Measurements from ENCODE around the gene MPDU1. TPM values are rescaled to one million over a fixed set of nuclear protein-coding genes. Genes with fewer than 3 reads are reported as not detected.

The MPDU1 gene
- total and polyA plus RNA-seq, 12 donors: 20.1 to 64.9 (median 26.5) TPM

DNA sequence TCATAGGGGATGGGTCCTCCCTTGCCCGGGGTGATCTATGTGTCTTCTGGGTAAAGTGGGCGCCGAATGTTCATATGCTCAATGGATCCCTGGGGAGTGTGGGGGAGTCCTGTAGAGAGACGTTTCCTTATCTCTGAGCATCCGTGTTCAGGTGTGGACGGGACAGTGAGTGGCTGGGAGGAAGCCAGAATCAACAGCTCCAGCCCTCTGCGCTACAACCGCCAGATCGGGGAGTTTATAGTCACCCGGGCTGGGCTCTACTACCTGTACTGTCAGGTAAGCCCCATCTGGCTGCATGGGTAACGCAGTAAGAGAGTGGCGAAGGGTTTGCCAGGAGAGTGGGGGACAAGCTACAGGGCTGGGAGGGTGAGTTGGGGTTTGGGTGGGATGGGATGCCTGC, 27.0 kb upstream of the MPDU1 start:
- H3K9me3 ChIP-seq: no peaks in the 10 kb centered on the region
- H3K36me3 ChIP-seq: peaks cover 0 to 27% (median 0%) of the 10 kb centered on the region in 9 donors
- no peaks in the 10 kb centered on the region for H3K27me3 ChIP-seq
- WGBS, 2 donors: 79% methylated on average over 12 of the region's 12 CpGs
- DNase-seq (no peak), ATAC-seq (no peak)
- intact Hi-C loops (cut with DNase I): loop anchor here in 5 of 10 donors (2.0 to 10.0 kb wide), 5 partner anchors 42 to 122 kb away; partner anchors contain the start of genes FGF11 (in 2 of the 5) and TMEM102 (in 2 of the 5)
- TF ChIP-seq, protein P1, sequence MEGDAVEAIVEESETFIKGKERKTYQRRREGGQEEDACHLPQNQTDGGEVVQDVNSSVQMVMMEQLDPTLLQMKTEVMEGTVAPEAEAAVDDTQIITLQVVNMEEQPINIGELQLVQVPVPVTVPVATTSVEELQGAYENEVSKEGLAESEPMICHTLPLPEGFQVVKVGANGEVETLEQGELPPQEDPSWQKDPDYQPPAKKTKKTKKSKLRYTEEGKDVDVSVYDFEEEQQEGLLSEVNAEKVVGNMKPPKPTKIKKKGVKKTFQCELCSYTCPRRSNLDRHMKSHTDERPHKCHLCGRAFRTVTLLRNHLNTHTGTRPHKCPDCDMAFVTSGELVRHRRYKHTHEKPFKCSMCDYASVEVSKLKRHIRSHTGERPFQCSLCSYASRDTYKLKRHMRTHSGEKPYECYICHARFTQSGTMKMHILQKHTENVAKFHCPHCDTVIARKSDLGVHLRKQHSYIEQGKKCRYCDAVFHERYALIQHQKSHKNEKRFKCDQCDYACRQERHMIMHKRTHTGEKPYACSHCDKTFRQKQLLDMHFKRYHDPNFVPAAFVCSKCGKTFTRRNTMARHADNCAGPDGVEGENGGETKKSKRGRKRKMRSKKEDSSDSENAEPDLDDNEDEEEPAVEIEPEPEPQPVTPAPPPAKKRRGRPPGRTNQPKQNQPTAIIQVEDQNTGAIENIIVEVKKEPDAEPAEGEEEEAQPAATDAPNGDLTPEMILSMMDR (IDR thresholded peaks at IDR 0.05): no peak
- H3K27ac ChIP-seq: peak overlapping the region in 8 of 10 donors; percentile 91 to 99 (median 95)
- peaks cover 35 to 85% (median 45%) of the 10 kb centered on the region in 9 donors for H3K4me1 ChIP-seq
- no peak overlapping the region for H3K4me3 ChIP-seq

DNA sequence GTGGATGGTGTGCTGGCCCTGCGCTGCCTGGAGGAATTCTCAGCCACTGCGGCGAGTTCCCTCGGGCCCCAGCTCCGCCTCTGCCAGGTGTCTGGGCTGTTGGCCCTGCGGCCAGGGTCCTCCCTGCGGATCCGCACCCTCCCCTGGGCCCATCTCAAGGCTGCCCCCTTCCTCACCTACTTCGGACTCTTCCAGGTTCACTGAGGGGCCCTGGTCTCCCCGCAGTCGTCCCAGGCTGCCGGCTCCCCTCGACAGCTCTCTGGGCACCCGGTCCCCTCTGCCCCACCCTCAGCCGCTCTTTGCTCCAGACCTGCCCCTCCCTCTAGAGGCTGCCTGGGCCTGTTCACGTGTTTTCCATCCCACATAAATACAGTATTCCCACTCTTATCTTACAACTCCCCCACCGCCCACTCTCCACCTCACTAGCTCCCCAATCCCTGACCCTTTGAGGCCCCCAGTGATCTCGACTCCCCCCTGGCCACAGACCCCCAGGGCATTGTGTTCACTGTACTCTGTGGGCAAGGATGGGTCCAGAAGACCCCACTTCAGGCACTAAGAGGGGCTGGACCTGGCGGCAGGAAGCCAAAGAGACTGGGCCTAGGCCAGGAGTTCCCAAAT, 26.4 kb upstream of the MPDU1 start:
- H3K27ac ChIP-seq: peak overlapping the region; percentile 82 to 99 (median 94)
- DNase-seq (no peak), ATAC-seq (no peak)
- 61 to 64% methylated on average over 18 to 19 of the region's 19 CpGs for WGBS, 2 donors
- no peaks in the 10 kb centered on the region for H3K9me3 ChIP-seq
- peaks cover 35 to 80% (median 46%) of the 10 kb centered on the region in 9 donors for H3K4me1 ChIP-seq
- H3K27me3 ChIP-seq: no peaks in the 10 kb centered on the region
- TF ChIP-seq, protein P1 (IDR thresholded peaks at IDR 0.05): no peak
- peaks cover 0 to 24% (median 0%) of the 10 kb centered on the region in 9 donors for H3K36me3 ChIP-seq
- intact Hi-C loops (cut with DNase I): loop anchor here in 5 of 10 donors (2.0 to 10.0 kb wide), 5 partner anchors 42 to 122 kb away; partner anchors contain the start of genes FGF11 (in 2 of the 5) and TMEM102 (in 2 of the 5)
- H3K4me3 ChIP-seq: peak overlapping the region in 5 of 10 donors; percentile 39 to 96 (median 84)

DNA sequence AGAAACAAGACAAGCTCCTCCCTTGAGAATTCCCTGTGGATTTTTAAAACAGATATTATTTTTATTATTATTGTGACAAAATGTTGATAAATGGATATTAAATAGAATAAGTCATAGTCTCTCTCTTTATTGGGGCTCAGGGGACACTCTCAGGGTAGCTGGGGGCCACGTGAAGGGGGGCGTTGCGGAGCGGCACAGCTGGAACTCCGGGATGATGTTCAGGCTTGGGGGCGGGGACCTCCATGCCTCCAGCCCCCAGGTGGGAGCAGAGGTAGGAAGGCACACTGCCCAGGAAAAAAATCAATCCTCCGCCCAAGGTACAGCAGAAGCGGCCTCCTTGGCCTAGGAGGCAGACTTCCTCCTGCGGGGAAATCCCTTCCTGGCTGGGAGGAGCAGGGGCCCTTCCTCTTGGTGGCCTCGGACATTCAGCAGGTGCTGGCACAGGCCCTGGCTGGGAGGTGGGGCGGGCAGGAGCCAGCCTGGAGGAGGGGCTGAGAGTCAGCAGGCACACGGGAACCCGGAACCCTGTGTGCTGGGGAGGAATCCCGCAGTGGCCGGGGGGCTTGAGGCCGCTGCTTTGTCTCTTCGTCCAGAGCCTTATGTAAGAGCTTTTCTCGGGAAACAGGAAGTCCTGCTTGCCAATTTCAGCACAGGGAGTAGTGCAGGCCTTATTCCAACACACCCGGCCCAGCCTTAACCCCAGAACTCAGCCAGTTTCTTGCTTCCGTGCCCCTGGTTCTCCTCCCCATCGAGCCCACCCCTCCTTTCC, 25.7 kb upstream of the MPDU1 start:
- 11 to 18% methylated on average over 21 of the region's 21 CpGs for WGBS, 2 donors
- TF ChIP-seq, protein P1 (IDR thresholded peaks at IDR 0.05): peak in 1 of 9 donors; percentile 33
- Histone ChIP-seq H3K27me3 (no peaks in the 10 kb centered on the region), H3K4me1 (peaks cover 35 to 82% (median 53%) of the 10 kb centered on the region in 9 donors), H3K9me3 (no peaks in the 10 kb centered on the region), H3K4me3 (peak overlapping the region in 9 of 10 donors; percentile 12 to 97 (median 44)), H3K27ac (peak overlapping the region; percentile 82 to 99 (median 94)), H3K36me3 (peaks cover 0 to 24% (median 0%) of the 10 kb centered on the region in 9 donors)
- intact Hi-C loops (cut with DNase I): loop anchor here in 6 of 10 donors (2.0 to 10.0 kb wide), 6 partner anchors 43 to 123 kb away; partner anchors contain the start of genes FGF11 (in 2 of the 6), TMEM102 (in 2 of the 6) and POLR2A (in 1 of the 6)
- ATAC-seq (peak; percentile 55 to 81 (median 69)), DNase-seq (peak; percentile 87 to 88)

All from heart right ventricle (tissue), 16 donors.